Measurements from ENCODE around the gene SPEN.

- TF ChIP-seq POLR2A (IDR thresholded peaks at IDR 0.05; ENCODE audit: low read length) (no peak), GATA1 (IDR thresholded peaks at IDR 0.05; ENCODE audit: low read depth, low read length) (no peak)
These were observed 11.3 kb downstream of the SPEN start for GRCh38 chr1:15858672-15859372.
